HG03097 (cell line): ENCODE data around the gene PRKN.

Experiments
- ATAC-seq: cut with Tn5 transposase; IDR thresholded peaks from one replicate; pipeline ENCODE4 v1.9.1; 2021; ENCODE audit not compliant: unreplicated experiment, low FRiP score

Gene PRKN

GRCh38 chr6:162157167-162157870 is 570.2 kb downstream of the PRKN start:
- no peak for ATAC-seq

DNA sequence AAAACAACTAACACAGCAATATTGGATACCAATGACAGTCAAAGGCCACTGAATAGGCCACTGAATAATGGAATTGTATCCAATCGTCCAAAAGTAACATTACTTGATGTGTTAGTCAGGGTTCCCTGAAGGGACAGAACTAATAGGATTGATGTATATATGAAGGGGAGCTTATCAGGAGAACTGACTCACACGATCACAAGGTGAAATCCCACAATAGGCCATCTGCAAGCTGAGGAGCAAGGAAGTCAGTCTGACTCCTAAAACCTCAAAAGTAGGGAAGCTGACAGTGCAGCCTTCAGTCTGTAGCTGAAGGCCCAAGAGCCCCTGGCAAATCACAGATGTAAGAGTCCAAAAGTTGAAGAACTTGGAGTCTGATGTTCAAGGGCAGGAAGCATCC is 571.4 kb downstream of the PRKN start:
- ATAC-seq: no peak

GRCh38 chr6:162154930-162155329 is 572.6 kb downstream of the PRKN start:
- ATAC-seq: no peak

- no peak for ATAC-seq
These were observed 573.6 kb downstream of the PRKN start for GRCh38 chr6:162154001-162154400.

DNA sequence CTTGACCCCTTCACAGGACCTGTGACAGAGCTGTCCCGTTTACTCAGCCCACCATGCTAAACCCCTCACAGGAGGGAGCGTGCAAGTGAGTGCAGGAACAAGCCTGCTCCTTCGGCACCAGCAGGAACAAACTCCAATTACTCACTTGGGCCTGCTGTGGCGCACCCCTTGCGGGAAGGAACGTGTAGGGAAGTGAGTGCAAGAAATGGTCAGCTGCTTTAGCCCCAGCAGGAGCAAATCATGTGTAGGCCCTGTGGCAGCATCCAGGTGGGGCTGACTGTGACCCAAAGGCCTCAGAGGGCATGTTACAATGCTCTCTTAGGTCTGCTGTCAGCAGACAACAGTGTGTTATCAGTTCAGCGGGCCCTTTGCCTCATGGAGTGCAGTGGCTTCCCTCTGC is 574.4 kb downstream of the PRKN start:
- ATAC-seq: no peak

GRCh38 chr6:162151021-162151665 is 576.4 kb downstream of the PRKN start:
- no peak for ATAC-seq

GRCh38 chr6:162150295-162150694 is 577.3 kb downstream of the PRKN start:
- no peak for ATAC-seq

- no peak for ATAC-seq
These were observed 577.8 kb downstream of the PRKN start for GRCh38 chr6:162149786-162150185.

- ATAC-seq: no peak
These were observed 579.8 kb downstream of the PRKN start for GRCh38 chr6:162147805-162148204.

DNA sequence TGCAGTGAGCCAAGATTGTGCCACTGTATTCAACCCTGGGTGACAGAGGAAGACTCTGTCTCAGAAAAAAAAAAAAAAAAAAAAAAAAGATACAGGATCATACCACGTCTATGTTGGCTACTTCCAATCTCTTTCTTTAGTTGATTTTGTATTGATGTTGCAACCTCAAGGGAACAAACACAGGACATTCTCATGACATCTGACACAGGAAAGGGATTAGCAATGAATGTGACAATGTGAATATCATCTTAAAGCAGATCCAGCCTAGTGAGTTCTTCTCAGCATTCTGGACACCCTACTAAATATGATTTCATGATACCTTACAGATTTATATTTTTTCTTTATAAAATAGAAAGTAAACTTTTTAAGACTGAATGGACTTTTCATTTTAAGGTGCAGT is 580.3 kb downstream of the PRKN start:
- no peak for ATAC-seq

DNA sequence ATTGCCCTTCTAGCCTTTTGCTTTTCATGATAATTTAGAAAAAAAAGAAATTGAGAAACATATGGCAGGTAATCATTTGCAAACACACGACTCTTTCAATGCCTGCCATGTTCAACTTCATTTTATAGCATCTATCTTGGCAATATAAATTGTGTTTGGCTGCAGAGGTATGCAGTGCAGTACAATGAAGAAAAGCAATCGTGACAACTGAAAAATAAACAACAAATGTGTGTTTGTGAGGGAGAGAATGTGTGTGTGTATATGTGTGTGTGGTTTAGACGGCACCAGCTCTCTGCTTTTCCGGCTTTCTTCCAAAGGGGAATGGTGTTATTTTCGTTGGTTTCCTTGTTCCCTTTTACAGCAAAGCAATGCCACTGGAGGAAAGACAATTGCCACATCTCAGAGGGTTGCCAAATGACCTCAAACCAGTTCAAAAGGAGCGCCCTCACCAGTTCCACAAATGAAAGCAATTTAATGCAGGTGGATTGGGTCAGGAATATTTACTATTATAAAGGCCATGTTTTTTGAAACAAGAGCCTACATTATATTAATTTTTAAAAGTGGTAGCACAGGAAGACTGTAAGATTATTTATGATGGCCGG is 587.2 kb downstream of the PRKN start:
- no peak for ATAC-seq

GRCh38 chr6:162125659-162126058 is 601.9 kb downstream of the PRKN start:
- no peak for ATAC-seq

GRCh38 chr6:162124710-162125435 is 602.7 kb downstream of the PRKN start:
- no peak for ATAC-seq

DNA sequence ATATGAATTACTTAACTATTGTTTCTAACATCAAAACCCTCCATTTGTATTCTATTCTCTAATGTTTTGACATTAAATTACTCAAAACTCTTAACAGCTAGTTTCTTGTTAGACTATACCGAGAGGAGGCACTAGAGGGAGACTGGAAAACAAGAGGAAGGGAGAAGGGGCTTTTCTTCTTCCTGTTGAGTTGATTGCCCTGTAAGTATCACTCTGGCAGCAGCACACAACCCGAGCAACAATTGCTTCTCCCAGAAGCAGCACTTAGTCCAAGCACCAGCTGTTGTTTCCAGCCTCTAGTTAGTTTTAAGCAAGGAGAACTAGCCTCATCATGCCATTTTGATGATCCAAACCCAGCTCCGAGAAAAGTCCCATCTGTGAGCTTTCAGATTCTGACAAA is 603.8 kb downstream of the PRKN start:
- no peak for ATAC-seq

GRCh38 chr6:162119341-162119740 is 608.2 kb downstream of the PRKN start:
- no peak for ATAC-seq

GRCh38 chr6:162118706-162119105 is 608.9 kb downstream of the PRKN start:
- no peak for ATAC-seq

GRCh38 chr6:162116902-162117525 is 610.6 kb downstream of the PRKN start:
- ATAC-seq: no peak

- no peak for ATAC-seq
These were observed 618.0 kb downstream of the PRKN start for GRCh38 chr6:162109480-162110050.

DNA sequence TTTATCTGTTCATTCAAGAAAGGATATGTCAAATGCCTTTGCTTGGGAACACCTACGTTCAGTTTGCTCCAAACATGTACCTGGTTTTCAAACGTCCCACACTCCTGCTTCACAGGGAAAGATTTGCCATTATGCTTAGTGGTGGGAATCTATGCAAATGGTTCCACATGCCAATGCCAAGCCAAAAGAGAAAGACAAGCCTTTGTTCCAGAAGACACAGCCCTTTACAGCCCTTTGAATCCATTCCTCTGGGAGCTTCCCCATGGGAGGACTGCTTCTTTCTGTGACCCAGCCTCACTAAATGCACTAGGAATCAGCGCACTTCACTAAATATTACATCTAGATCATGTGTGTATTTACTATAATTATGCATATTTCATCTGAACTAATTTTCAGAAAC is 619.5 kb downstream of the PRKN start:
- ATAC-seq: no peak

GRCh38 chr6:162100096-162100495 is 627.5 kb downstream of the PRKN start:
- ATAC-seq: no peak

- ATAC-seq: no peak
These were observed 627.9 kb downstream of the PRKN start for GRCh38 chr6:162099685-162100084.
